Bronchial epithelial cell (primary cell): Measurements from ENCODE around the gene TFDP3. TPM values are rescaled to one million over a fixed set of nuclear protein-coding genes. Genes with fewer than 3 reads are reported as not detected.

ENCODE experiments used
- DNase-seq: peaks from one replicate; pipeline ENCODE4 v3.0.0-alpha.2; 2010; ENCODE audit warnings: low read depth
- FAIRE-seq: peaks from 2 replicates; lab custom pipeline; 2011; peaks lifted over from hg19 to GRCh38; lab: Jason Lieb, UNC
- H3K27me3 ChIP-seq: 2 replicates; pipeline ENCODE4 v1.5.1; 2011; ENCODE audit warnings: low read length; ENCODE audit not compliant: control insufficient read depth, insufficient read depth
- H3K36me3 ChIP-seq: 2 replicates; pipeline ENCODE4 v1.5.1; 2011; ENCODE audit warnings: low read length; ENCODE audit not compliant: control insufficient read depth, insufficient read depth
- H3K4me3 ChIP-seq: 2 replicates; pipeline ENCODE4 v1.5.1; 2011; ENCODE audit warnings: mild to moderate bottlenecking, low read depth, low read length, control low read depth
- total RNA-seq: library from RNA; depleted of rRNA; stranded (reverse); fragments of >200 nt; gene quantifications from 2 replicates; pipeline ENCODE4 v1.2.1, GENCODE V29; 2014
- TF ChIP-seq, protein P1 (sequence below): IDR thresholded peaks from 2 replicates; pipeline ENCODE4 v1.5.1; 2011; ENCODE audit warnings: mild to moderate bottlenecking, moderate library complexity, low read length, control low read depth, inconsistent platforms; ENCODE audit not compliant: insufficient read depth, severe bottlenecking

Gene TFDP3, protein sequence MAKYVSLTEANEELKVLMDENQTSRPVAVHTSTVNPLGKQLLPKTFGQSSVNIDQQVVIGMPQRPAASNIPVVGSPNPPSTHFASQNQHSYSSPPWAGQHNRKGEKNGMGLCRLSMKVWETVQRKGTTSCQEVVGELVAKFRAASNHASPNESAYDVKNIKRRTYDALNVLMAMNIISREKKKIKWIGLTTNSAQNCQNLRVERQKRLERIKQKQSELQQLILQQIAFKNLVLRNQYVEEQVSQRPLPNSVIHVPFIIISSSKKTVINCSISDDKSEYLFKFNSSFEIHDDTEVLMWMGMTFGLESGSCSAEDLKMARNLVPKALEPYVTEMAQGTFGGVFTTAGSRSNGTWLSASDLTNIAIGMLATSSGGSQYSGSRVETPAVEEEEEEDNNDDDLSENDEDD
- total RNA-seq: not detected in 2 replicates

DNA sequence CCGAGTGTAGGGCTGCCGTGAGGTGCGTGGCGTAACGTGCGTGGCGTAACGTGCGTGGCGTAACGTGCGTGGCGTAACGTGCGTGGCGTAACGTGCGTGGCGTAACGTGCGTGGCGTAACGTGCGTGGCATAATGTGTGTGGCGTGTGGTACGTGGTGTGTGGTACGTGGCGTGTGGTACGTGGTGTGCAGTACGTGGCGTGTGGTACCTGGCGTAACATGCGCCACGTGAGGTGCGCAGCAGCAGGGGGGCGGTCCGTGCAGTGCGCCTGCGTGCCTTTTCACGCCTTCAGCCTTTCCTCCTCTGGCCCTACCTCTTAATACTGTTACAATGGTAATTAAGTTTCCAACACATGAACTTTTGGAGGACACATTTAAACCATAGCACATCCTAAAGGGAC, at the start of gene TFDP3:
TSS of gene TFDP3 (minus strand) at position 26 of the 400 bp plus-strand sequence. CDS start 95 bp downstream, outside the sequence.
- DNase-seq (no peak), FAIRE-seq (no peak)
- H3K27me3 ChIP-seq: no peaks in the 10 kb centered on the region
- TF ChIP-seq, protein P1, sequence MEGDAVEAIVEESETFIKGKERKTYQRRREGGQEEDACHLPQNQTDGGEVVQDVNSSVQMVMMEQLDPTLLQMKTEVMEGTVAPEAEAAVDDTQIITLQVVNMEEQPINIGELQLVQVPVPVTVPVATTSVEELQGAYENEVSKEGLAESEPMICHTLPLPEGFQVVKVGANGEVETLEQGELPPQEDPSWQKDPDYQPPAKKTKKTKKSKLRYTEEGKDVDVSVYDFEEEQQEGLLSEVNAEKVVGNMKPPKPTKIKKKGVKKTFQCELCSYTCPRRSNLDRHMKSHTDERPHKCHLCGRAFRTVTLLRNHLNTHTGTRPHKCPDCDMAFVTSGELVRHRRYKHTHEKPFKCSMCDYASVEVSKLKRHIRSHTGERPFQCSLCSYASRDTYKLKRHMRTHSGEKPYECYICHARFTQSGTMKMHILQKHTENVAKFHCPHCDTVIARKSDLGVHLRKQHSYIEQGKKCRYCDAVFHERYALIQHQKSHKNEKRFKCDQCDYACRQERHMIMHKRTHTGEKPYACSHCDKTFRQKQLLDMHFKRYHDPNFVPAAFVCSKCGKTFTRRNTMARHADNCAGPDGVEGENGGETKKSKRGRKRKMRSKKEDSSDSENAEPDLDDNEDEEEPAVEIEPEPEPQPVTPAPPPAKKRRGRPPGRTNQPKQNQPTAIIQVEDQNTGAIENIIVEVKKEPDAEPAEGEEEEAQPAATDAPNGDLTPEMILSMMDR: no peak
- no peak within 1 kb of the TSS for H3K4me3 ChIP-seq
- no peaks in the 10 kb centered on the region for H3K36me3 ChIP-seq

DNA sequence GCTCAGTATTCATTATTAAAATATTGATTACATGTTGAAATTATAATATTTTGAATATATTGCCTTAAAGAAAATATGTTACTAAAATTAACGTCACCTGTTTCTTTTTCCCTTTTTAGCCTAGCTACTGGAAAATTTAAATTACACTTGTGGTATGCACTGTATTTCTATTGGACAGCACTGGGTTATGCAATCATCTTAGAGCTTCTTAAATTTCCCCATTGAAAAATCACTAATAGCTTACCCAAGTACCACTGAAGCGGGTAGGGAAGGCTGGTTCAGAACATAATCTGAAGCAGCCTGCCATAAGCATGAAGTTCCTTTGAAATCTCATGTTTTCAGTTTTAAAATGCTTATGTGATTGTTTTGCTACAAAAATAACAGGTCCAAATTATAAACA, 49.5 kb upstream of the TFDP3 start:
- FAIRE-seq (no peak), DNase-seq (no peak)
- TF ChIP-seq, protein P1: no peak
- Histone ChIP-seq H3K36me3 (no peaks in the 10 kb centered on the region), H3K27me3 (no peaks in the 10 kb centered on the region), H3K4me3 (no peak overlapping the region)

DNA sequence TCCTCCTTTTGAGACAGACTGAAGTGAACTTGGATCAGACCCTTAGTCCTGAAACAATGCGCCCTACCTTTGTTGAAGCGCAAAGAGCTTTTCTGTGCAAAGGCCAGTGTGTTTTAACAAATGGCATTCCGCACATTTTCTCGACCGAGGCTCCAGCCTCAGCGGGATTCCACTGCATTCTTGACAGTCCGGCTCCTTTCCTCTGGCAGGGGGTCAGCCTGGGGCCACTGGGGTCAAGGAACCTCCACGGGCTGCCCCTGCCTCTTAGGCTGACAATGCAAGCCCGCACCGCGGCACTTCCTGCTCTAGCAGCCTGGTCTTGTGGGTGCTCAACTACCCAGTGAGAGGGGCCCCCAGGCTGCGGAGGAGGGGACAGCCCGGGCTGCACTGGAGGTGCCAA, 47.2 kb upstream of the TFDP3 start:
- Histone ChIP-seq H3K4me3 (no peak overlapping the region), H3K27me3 (no peaks in the 10 kb centered on the region), H3K36me3 (no peaks in the 10 kb centered on the region)
- DNase-seq (no peak), FAIRE-seq (no peak)
- TF ChIP-seq, protein P1: no peak

DNA sequence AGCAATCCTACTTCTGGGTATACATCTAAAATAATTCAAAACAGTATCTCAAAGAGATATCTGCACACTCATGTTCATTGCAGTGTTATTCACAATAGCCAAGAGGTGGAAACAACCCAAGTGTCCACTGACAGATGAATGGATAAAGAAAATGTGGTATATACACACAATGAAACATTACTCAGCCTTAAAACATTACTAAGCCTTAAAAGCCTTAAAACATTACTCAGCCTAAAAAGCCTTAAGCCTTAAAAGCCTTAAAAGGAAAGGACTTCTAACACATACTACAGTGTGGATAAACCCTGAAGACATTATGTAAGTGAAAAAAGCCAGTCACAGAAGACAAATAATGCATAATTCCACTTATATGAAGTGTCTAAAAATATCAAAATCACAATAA, 40.3 kb upstream of the TFDP3 start:
- no peaks in the 10 kb centered on the region for H3K36me3 ChIP-seq
- FAIRE-seq: no peak
- H3K4me3 ChIP-seq: no peak overlapping the region
- peak; percentile 68 for DNase-seq
- TF ChIP-seq, protein P1: no peak
- H3K27me3 ChIP-seq: no peaks in the 10 kb centered on the region

DNA sequence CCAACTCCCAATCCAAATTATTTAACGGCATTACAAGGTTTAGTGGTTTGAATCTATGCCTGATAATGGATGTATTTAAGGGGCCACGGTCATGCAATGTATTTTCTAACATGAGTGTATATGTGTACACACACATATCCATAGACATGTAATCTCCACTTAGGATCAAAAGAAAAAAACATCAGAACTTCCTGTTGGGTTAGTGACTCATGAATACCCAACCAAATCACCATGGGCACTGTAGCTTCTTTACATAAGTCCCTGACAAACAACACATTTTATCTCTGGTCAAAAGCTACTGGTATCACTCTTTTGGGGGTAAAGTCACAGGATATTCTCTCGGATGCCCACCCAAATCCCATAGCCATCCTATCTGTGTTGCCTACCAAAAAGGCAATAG, 36.5 kb upstream of the TFDP3 start:
- Histone ChIP-seq H3K36me3 (no peaks in the 10 kb centered on the region), H3K27me3 (no peaks in the 10 kb centered on the region), H3K4me3 (no peak overlapping the region)
- TF ChIP-seq, protein P1: no peak
- no peak for FAIRE-seq
- peak; percentile 81 for DNase-seq
